ENCODE measurements around the gene ELK4.

Gene ELK4

GRCh38 chr1:205613854-205614412 lies 17.9 kb downstream of the ELK4 start:
- H3K4me3 ChIP-seq (ENCODE audit: low read depth in 1 of 2, low read length in 2 of 2) = no peak overlapping the region
- H3K27ac ChIP-seq (ENCODE audit: low read depth, low read length) = no peak overlapping the region
- no peaks in the 10 kb centered on the region for H3K9me3 ChIP-seq (ENCODE audit: control insufficient read depth in 1 of 2, low read length in 2 of 2)
- no peak overlapping the region for H3K9ac ChIP-seq (ENCODE audit: low read depth in 1 of 2, low read length in 2 of 2)
- H3K27me3 ChIP-seq (ENCODE audit: control insufficient read depth in 1 of 2, insufficient read depth in 2 of 2, low read length in 2 of 2) = no peaks in the 10 kb centered on the region
- H3K36me3 ChIP-seq (ENCODE audit: control insufficient read depth in 1 of 2, insufficient read depth in 2 of 2, low read length in 2 of 2) = peaks cover 22 to 50% of the 10 kb centered on the region in 2 donors
- no peaks in the 10 kb centered on the region for H3K4me1 ChIP-seq (ENCODE audit: control insufficient read depth in 1 of 2, insufficient read depth in 2 of 2, low read length in 2 of 2)

GRCh38 chr1:205612556-205612955 lies 19.3 kb downstream of the ELK4 start:
- Histone ChIP-seq H3K27me3 (ENCODE audit: control insufficient read depth in 1 of 2, insufficient read depth in 2 of 2, low read length in 2 of 2) (no peaks in the 10 kb centered on the region), H3K36me3 (ENCODE audit: control insufficient read depth in 1 of 2, insufficient read depth in 2 of 2, low read length in 2 of 2) (peaks cover 22 to 38% of the 10 kb centered on the region in 2 donors), H3K4me3 (ENCODE audit: low read depth in 1 of 2, low read length in 2 of 2) (no peak overlapping the region), H3K9ac (ENCODE audit: low read depth in 1 of 2, low read length in 2 of 2) (no peak overlapping the region), H3K4me1 (ENCODE audit: control insufficient read depth in 1 of 2, insufficient read depth in 2 of 2, low read length in 2 of 2) (no peaks in the 10 kb centered on the region), H3K9me3 (ENCODE audit: control insufficient read depth in 1 of 2, low read length in 2 of 2) (no peaks in the 10 kb centered on the region), H3K27ac (ENCODE audit: low read depth, low read length) (no peak overlapping the region)

GRCh38 chr1:205612104-205612503 lies 19.7 kb downstream of the ELK4 start:
- H3K9me3 ChIP-seq (ENCODE audit: control insufficient read depth in 1 of 2, low read length in 2 of 2) = no peaks in the 10 kb centered on the region
- H3K9ac ChIP-seq (ENCODE audit: low read depth in 1 of 2, low read length in 2 of 2) = no peak overlapping the region
- peaks cover 22 to 38% of the 10 kb centered on the region in 2 donors for H3K36me3 ChIP-seq (ENCODE audit: control insufficient read depth in 1 of 2, insufficient read depth in 2 of 2, low read length in 2 of 2)
- H3K27ac ChIP-seq (ENCODE audit: low read depth, low read length) = no peak overlapping the region
- no peaks in the 10 kb centered on the region for H3K4me1 ChIP-seq (ENCODE audit: control insufficient read depth in 1 of 2, insufficient read depth in 2 of 2, low read length in 2 of 2)
- no peaks in the 10 kb centered on the region for H3K27me3 ChIP-seq (ENCODE audit: control insufficient read depth in 1 of 2, insufficient read depth in 2 of 2, low read length in 2 of 2)
- H3K4me3 ChIP-seq (ENCODE audit: low read depth in 1 of 2, low read length in 2 of 2) = no peak overlapping the region

GRCh38 chr1:205610901-205611466 lies 20.8 kb downstream of the ELK4 start:
- no peak overlapping the region for H3K4me3 ChIP-seq (ENCODE audit: low read depth in 1 of 2, low read length in 2 of 2)
- peaks cover 14 to 32% of the 10 kb centered on the region in 2 donors for H3K36me3 ChIP-seq (ENCODE audit: control insufficient read depth in 1 of 2, insufficient read depth in 2 of 2, low read length in 2 of 2)
- no peak overlapping the region for H3K9ac ChIP-seq (ENCODE audit: low read depth in 1 of 2, low read length in 2 of 2)
- no peaks in the 10 kb centered on the region for H3K4me1 ChIP-seq (ENCODE audit: control insufficient read depth in 1 of 2, insufficient read depth in 2 of 2, low read length in 2 of 2)
- H3K9me3 ChIP-seq (ENCODE audit: control insufficient read depth in 1 of 2, low read length in 2 of 2) = no peaks in the 10 kb centered on the region
- H3K27me3 ChIP-seq (ENCODE audit: control insufficient read depth in 1 of 2, insufficient read depth in 2 of 2, low read length in 2 of 2) = no peaks in the 10 kb centered on the region
- no peak overlapping the region for H3K27ac ChIP-seq (ENCODE audit: low read depth, low read length)

GRCh38 chr1:205610036-205610435 lies 21.8 kb downstream of the ELK4 start:
- Histone ChIP-seq H3K27me3 (ENCODE audit: control insufficient read depth in 1 of 2, insufficient read depth in 2 of 2, low read length in 2 of 2) (no peaks in the 10 kb centered on the region), H3K9ac (ENCODE audit: low read depth in 1 of 2, low read length in 2 of 2) (no peak overlapping the region), H3K9me3 (ENCODE audit: control insufficient read depth in 1 of 2, low read length in 2 of 2) (no peaks in the 10 kb centered on the region), H3K4me3 (ENCODE audit: low read depth in 1 of 2, low read length in 2 of 2) (no peak overlapping the region), H3K36me3 (ENCODE audit: control insufficient read depth in 1 of 2, insufficient read depth in 2 of 2, low read length in 2 of 2) (peaks cover 8 to 25% of the 10 kb centered on the region in 2 donors), H3K27ac (ENCODE audit: low read depth, low read length) (no peak overlapping the region), H3K4me1 (ENCODE audit: control insufficient read depth in 1 of 2, insufficient read depth in 2 of 2, low read length in 2 of 2) (no peaks in the 10 kb centered on the region)

GRCh38 chr1:205604825-205605505 lies 26.8 kb downstream of the ELK4 start:
- no peaks in the 10 kb centered on the region for H3K27me3 ChIP-seq (ENCODE audit: control insufficient read depth in 1 of 2, insufficient read depth in 2 of 2, low read length in 2 of 2)

GRCh38 chr1:205604059-205604458 lies 27.8 kb downstream of the ELK4 start:
- H3K36me3 ChIP-seq (ENCODE audit: control insufficient read depth in 1 of 2, insufficient read depth in 2 of 2, low read length in 2 of 2) = peaks cover 12 to 16% of the 10 kb centered on the region in 2 donors
- no peaks in the 10 kb centered on the region for H3K4me1 ChIP-seq (ENCODE audit: control insufficient read depth in 1 of 2, insufficient read depth in 2 of 2, low read length in 2 of 2)
- H3K4me3 ChIP-seq (ENCODE audit: low read depth in 1 of 2, low read length in 2 of 2) = no peak overlapping the region
- no peak overlapping the region for H3K27ac ChIP-seq (ENCODE audit: low read depth, low read length)
- H3K9ac ChIP-seq (ENCODE audit: low read depth in 1 of 2, low read length in 2 of 2) = no peak overlapping the region
- no peaks in the 10 kb centered on the region for H3K9me3 ChIP-seq (ENCODE audit: control insufficient read depth in 1 of 2, low read length in 2 of 2)
- no peaks in the 10 kb centered on the region for H3K27me3 ChIP-seq (ENCODE audit: control insufficient read depth in 1 of 2, insufficient read depth in 2 of 2, low read length in 2 of 2)

More at GRCh38 chr1:205604825-205605505, 26.8 kb downstream of the ELK4 start:
- Histone ChIP-seq H3K36me3 (ENCODE audit: control insufficient read depth in 1 of 2, insufficient read depth in 2 of 2, low read length in 2 of 2) (peaks cover 12 to 16% of the 10 kb centered on the region in 2 donors), H3K4me3 (ENCODE audit: low read depth in 1 of 2, low read length in 2 of 2) (no peak overlapping the region), H3K9ac (ENCODE audit: low read depth in 1 of 2, low read length in 2 of 2) (no peak overlapping the region), H3K9me3 (ENCODE audit: control insufficient read depth in 1 of 2, low read length in 2 of 2) (no peaks in the 10 kb centered on the region), H3K4me1 (ENCODE audit: control insufficient read depth in 1 of 2, insufficient read depth in 2 of 2, low read length in 2 of 2) (no peaks in the 10 kb centered on the region), H3K27ac (ENCODE audit: low read depth, low read length) (no peak overlapping the region)

GRCh38 chr1:205601205-205601604 lies 30.6 kb downstream of the ELK4 start:
- Histone ChIP-seq H3K9ac (ENCODE audit: low read depth in 1 of 2, low read length in 2 of 2) (no peak overlapping the region), H3K4me1 (ENCODE audit: control insufficient read depth in 1 of 2, insufficient read depth in 2 of 2, low read length in 2 of 2) (no peaks in the 10 kb centered on the region), H3K4me3 (ENCODE audit: low read depth in 1 of 2, low read length in 2 of 2) (no peak overlapping the region), H3K36me3 (ENCODE audit: control insufficient read depth in 1 of 2, insufficient read depth in 2 of 2, low read length in 2 of 2) (peaks cover 12 to 13% of the 10 kb centered on the region in 2 donors), H3K27me3 (ENCODE audit: control insufficient read depth in 1 of 2, insufficient read depth in 2 of 2, low read length in 2 of 2) (no peaks in the 10 kb centered on the region), H3K27ac (ENCODE audit: low read depth, low read length) (no peak overlapping the region), H3K9me3 (ENCODE audit: control insufficient read depth in 1 of 2, low read length in 2 of 2) (no peaks in the 10 kb centered on the region)

GRCh38 chr1:205600085-205600484 lies 31.7 kb downstream of the ELK4 start:
- no peak overlapping the region for H3K4me3 ChIP-seq (ENCODE audit: low read depth in 1 of 2, low read length in 2 of 2)
- no peak overlapping the region for H3K27ac ChIP-seq (ENCODE audit: low read depth, low read length)
- peaks cover 12 to 13% of the 10 kb centered on the region in 2 donors for H3K36me3 ChIP-seq (ENCODE audit: control insufficient read depth in 1 of 2, insufficient read depth in 2 of 2, low read length in 2 of 2)
- no peaks in the 10 kb centered on the region for H3K27me3 ChIP-seq (ENCODE audit: control insufficient read depth in 1 of 2, insufficient read depth in 2 of 2, low read length in 2 of 2)
- no peaks in the 10 kb centered on the region for H3K4me1 ChIP-seq (ENCODE audit: control insufficient read depth in 1 of 2, insufficient read depth in 2 of 2, low read length in 2 of 2)
- no peaks in the 10 kb centered on the region for H3K9me3 ChIP-seq (ENCODE audit: control insufficient read depth in 1 of 2, low read length in 2 of 2)
- no peak overlapping the region for H3K9ac ChIP-seq (ENCODE audit: low read depth in 1 of 2, low read length in 2 of 2)

- no peaks in the 10 kb centered on the region for H3K9me3 ChIP-seq (ENCODE audit: control insufficient read depth in 1 of 2, low read length in 2 of 2)
- H3K27ac ChIP-seq (ENCODE audit: low read depth, low read length) = no peak overlapping the region
- no peak overlapping the region for H3K9ac ChIP-seq (ENCODE audit: low read depth in 1 of 2, low read length in 2 of 2)
- H3K4me3 ChIP-seq (ENCODE audit: low read depth in 1 of 2, low read length in 2 of 2) = no peak overlapping the region
- H3K36me3 ChIP-seq (ENCODE audit: control insufficient read depth in 1 of 2, insufficient read depth in 2 of 2, low read length in 2 of 2) = peaks cover 12 to 13% of the 10 kb centered on the region in 2 donors
- H3K4me1 ChIP-seq (ENCODE audit: control insufficient read depth in 1 of 2, insufficient read depth in 2 of 2, low read length in 2 of 2) = no peaks in the 10 kb centered on the region
- no peaks in the 10 kb centered on the region for H3K27me3 ChIP-seq (ENCODE audit: control insufficient read depth in 1 of 2, insufficient read depth in 2 of 2, low read length in 2 of 2)
These were observed 32.2 kb downstream of the ELK4 start for GRCh38 chr1:205599669-205600042.
